HG03095 (cell line): Measurements from ENCODE around the gene RIN3.

ENCODE experiments used
- ATAC-seq: cut with Tn5 transposase; IDR thresholded peaks from one replicate; pipeline ENCODE4 v1.9.1; 2021; ENCODE audit warnings: moderate library complexity; ENCODE audit not compliant: unreplicated experiment

The RIN3 gene

DNA sequence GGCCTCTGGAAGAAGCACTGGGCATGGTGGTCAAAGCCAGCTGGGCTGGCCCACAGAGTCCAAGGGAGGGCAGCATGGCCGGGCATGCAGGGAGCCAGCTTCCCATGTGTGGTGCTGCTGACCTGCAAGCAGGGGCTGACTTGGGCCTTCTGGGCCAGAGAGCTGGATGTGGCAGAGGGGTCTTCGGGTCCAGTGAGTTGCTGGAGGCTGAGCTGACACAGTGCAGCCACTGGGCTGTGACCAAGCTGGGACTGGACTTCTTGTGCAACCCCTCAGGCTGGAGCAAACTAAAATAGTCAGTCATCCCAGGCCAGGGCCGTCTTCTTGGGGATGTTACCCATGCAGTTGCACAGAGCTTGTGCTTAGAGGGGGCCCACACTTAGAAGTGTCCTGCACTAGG, 7.3 kb upstream of the RIN3 start:
- ATAC-seq, result no peak

DNA sequence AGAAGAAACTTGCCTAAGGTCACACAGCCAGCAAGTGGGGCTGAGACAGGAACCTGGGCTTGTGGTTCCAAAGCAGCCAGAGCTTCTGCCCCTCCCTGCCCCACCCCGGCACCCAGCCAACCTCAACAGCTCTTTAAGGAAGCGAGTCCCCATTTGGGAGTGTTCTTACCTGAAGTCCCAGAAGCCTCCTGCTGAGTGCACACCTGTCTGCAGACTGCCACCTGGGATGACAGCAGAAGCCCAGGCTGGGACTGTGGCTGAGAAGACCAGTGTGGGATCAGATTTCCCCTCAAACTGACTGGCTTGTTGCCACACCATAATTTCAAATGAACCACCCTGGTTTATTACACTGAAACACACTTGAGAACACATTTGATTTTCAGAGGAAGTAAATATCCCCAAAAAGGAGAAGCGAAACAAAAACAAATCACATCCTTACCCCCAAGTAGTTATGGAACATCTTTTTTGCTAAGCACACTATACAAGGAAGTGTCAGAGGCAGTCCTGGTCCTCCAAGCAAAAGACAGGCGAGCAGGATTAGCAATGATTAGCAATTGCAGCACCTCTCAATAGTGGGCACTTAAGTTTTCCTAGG, 6.3 kb upstream of the RIN3 start:
- no peak for ATAC-seq

- no peak for ATAC-seq
Measured at GRCh38 chr14:92510972-92511371, 2.6 kb upstream of the RIN3 start.

DNA sequence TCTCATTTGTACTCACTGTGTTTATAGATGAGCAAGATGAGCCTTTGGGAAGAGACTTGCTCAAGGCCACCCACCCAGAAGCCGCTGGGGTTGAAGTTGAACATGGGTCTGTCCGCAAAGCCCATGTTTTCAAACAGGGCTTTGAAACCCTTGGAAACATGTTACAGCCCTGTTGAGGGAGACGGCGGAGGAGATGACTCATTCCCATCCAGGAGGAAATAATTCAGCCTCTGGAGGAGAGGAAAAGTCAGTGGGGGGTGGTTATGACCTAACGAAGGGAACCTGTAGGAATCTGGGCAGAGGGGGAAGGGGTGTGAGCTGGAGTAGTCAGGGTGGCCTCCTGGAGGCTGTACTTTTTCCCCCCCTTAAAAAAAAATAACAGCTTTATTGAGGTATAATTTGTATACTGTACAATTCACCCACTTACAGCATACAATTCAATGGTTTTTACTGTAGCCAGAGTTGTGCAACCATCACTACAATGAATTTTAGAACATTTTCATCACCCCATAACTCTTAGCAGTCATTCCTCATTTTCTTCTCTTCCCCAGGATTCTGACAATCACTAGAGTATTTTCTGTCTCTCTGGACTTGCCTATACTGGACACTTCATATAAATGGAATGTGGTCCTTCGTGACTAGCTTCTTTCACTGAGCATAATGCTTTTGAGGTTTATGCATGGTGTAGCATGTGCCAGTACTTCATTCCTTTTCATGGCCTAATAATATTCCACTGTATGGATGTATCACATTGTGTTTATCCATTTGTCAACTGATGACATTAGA, 1.9 kb upstream of the RIN3 start:
- no peak for ATAC-seq

- ATAC-seq, result no peak
Measured at GRCh38 chr14:92512807-92513203, 776 bp upstream of the RIN3 start.

- peak; percentile 37 for ATAC-seq
Measured at GRCh38 chr14:92513966-92514843, 624 bp downstream of the RIN3 start.

- ATAC-seq, result no peak
Measured at GRCh38 chr14:92514844-92515514, 1.4 kb downstream of the RIN3 start.

- ATAC-seq, result no peak
Measured at GRCh38 chr14:92515546-92516343, 2.2 kb downstream of the RIN3 start.

DNA sequence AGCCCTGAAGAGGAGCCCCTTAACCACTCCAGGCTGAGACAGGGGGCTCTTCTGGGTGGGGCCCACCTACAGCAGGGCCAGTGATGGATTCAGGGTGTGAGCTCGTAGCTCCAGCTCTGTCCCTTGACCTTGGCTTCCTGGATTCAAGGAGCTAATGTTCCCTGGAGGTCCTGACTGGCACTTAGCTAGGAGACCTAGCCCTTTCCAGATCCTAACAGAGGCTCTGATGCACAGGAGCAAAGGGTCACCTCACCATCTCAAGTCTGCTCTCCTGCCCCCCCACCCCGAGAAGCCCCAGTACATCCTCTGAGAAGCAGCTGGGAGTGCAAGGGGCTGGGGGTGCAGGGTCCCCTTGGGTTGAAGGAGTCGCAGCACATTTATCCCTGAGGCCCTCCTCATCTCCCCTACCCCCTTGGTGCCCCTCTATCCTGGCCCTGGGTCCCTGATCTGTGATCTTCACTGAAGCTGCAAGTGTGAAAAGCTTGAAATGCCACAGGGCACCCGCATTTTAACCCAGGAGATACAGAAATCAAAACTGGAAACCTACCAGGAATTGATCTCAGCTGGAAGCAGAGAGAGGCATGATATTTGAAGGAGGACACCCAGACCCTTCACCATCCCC, 2.9 kb downstream of the RIN3 start:
- no peak for ATAC-seq

DNA sequence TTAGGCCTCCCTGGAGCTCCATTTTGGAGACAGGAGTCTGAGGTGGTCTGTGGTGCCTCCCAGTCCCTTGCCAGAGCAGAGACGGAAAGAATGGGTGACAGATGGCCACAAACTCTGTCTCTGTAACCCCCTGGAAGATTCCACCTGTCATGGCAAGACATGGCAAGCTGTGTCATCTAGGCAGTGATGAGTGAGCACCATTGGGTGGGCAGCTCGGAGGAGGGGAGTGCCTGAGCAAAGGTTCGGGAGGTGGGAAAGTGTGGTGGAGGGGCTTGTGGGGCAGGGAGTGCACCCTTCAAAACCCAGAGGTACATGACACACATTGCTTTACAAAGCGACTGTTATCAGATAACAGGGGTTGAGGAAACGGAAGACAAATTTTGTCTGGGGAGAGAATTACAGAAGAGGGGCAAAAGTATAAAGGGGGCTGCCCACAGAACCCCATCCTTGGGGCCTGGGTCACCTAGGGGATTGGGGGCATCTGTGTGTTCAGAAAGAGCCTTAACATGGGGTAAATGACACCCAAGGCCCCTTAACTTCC, 3.5 kb downstream of the RIN3 start:
- ATAC-seq, result no peak

GRCh38 chr14:92517761-92518160, 4.2 kb downstream of the RIN3 start:
- ATAC-seq, result no peak

GRCh38 chr14:92519246-92520101, 5.9 kb downstream of the RIN3 start:
- no peak for ATAC-seq

- no peak for ATAC-seq
Measured at GRCh38 chr14:92520102-92521057, 6.8 kb downstream of the RIN3 start.

- ATAC-seq, result no peak
Measured at GRCh38 chr14:92521058-92521415, 7.5 kb downstream of the RIN3 start.

DNA sequence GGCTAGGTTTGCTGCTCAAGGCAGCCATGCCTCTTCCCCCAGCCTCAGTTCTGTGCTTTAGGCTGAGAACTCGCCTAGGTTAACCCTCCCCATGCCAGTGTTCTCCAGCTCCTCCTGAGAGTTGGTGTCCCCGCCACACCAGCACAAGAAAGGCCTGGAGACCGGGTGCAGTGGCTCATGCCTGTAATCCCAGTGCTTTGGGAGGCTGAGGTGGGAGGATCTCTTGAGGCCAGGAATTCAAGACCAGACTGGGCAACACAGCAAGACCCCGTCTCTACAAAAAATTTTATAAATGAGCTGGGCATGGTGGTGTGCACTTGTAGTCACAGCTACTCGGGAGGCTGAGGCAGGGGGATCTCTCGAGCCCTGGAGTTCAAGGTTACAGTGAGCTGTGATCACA, 10.2 kb downstream of the RIN3 start:
- no peak for ATAC-seq

- no peak for ATAC-seq
Measured at GRCh38 chr14:92524602-92525185, 11.1 kb downstream of the RIN3 start.

DNA sequence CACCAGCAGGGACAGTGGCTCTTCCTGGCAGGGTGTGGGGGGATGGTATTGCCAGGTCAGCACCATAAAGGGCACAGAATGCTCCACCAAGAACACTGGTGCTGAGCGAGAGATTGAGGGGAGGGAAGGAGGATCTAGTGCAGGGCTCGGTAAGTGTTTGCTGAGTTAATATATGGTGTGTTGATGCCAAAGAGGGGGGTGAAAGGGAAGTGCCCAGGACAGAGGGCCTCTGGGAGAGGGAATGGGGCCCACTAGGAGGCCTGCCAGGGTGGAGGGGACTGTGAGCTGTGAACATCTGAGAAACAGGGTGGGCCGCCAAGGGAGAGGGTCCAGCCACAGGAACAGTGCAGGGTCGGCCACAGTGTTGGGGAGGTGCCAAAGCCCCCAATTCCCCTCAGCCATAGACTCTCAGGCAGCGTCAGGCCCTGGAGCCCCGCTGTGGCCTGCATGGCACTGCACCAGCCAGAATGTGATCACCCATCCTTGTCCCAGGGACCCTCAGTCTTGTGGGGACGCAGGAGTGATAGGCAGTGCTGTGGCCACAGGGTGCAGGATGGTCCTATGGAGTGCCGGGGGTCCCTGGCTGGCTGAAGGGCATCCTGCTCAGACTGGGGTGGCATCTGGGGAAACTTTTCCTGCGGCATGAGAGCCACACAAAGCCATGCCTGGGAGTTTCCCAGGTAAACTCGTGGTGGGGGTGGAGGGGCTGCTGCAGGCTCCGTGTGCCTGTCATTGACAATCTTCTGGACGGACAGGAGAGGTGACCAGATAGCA, 11.9 kb downstream of the RIN3 start:
- ATAC-seq, result no peak
